Cardiac ventricle fibroblast (primary cell): ENCODE data around the gene TBC1D2. TPM values are rescaled to one million over a fixed set of nuclear protein-coding genes. Genes with fewer than 3 reads are reported as not detected.

Experiments
- total RNA-seq: library from RNA; depleted of rRNA; stranded (reverse); fragments of >200 nt; gene quantifications from 2 replicates; pipeline ENCODE4 v1.2.3, GENCODE V29; 2015

TBC1D2 gene, protein sequence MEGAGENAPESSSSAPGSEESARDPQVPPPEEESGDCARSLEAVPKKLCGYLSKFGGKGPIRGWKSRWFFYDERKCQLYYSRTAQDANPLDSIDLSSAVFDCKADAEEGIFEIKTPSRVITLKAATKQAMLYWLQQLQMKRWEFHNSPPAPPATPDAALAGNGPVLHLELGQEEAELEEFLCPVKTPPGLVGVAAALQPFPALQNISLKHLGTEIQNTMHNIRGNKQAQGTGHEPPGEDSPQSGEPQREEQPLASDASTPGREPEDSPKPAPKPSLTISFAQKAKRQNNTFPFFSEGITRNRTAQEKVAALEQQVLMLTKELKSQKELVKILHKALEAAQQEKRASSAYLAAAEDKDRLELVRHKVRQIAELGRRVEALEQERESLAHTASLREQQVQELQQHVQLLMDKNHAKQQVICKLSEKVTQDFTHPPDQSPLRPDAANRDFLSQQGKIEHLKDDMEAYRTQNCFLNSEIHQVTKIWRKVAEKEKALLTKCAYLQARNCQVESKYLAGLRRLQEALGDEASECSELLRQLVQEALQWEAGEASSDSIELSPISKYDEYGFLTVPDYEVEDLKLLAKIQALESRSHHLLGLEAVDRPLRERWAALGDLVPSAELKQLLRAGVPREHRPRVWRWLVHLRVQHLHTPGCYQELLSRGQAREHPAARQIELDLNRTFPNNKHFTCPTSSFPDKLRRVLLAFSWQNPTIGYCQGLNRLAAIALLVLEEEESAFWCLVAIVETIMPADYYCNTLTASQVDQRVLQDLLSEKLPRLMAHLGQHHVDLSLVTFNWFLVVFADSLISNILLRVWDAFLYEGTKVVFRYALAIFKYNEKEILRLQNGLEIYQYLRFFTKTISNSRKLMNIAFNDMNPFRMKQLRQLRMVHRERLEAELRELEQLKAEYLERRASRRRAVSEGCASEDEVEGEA
- 5.4 and 6.1 TPM in 2 replicates for total RNA-seq

DNA sequence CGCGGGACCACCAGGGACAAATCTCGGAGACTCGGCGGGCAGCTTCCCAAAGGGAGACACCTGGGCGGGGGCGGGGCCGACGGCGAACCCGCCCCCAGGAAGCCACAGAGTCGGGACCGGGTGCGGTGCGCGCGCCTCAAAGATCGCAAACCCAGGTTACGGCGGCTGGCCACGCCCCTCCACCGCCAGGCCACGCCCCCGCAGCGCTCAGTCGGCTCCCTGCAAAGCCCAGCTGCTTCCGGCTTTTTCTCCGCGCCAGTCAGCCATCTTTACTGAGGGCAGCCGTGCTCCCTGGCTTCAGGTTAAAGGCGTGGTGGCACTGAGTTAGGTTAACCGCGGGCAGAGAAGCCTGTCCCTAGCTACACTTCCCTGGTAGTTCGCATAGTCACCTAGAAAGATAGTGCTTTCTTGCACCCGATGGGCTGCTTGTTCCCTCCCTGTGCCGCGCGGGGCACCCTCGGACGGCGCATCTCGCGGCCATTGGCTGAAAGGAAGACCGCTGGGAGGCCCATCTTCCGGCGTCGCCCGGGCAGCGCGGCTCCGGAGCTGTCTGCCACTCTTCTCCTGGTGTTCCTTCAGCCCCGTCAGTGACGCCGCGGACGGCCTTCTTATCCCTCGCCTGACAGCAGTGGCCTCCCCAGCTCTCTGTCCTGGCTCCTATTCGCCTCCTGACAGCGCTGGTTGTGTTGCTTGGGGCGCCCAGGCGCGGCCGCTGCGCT, at the start of gene TBC1D2:
TBC1D2 (minus strand) TSS at position 72 of the 719 bp plus-strand sequence. CDS start 108 bp downstream, outside the sequence.

DNA sequence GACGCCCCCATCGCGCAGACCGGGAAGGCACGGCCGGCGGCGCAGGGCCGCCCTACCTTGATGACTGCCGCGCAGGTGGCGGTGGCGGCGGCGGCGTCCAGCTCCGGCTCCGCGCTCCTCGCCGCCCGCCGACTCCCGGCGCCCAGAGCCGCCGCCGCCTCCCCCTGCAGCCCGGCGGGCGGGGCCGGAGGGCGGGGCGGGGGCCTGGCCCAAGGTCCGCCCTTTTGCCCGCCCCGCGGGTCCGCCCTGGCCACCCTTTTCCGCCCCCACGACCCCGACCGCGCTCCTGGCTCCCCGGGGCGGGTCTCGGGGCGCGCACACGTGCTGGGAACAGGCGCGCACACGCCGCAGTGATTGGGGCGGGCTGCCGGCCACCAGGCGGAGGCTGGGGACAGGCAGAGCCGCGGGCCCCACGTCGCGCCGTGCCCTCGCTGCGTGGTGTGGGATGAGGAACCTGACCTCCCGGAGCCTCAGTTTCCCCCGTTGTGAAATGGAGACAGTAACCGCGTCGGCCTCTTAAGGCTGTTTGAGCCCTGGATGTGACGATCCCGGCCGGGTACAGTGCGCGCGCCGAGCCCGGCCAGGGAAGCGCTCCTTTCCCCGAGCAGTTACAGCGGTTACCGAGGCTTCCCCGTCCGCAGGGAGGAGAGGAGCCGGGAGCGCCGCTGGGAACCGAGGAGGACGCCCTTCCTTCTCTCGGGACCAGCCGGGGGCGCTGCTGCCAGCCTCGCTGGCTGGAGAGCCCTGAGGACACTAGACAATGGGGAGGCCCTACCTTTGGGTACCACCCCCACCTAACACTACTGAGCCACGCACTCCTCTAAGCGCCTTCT, 62.7 kb downstream of the TBC1D2 start, which contains the start of gene CORO2A:
CORO2A (minus strand) TSS at position 135 of the 833 bp plus-strand sequence. CDS start 34,977 bp downstream, outside the sequence.

Other genes starting within 250 kb of the TBC1D2 start
- gene NANS, start 198.9 kb downstream of the TBC1D2 start, total RNA-seq: 81.5 and 81.9 TPM in 2 replicates
- gene TRIM14, start 136.4 kb downstream of the TBC1D2 start, total RNA-seq: 1.2 and 3.2 TPM in 2 replicates
- gene CORO2A, start 63.0 kb downstream of the TBC1D2 start, total RNA-seq: 0.19 and 0.44 TPM in 2 replicates